GM18520 (cell line): ENCODE measurements around the gene BNIP3.
A peak's percentile ranks its signal among the peaks of the same experiment; 100 is the strongest.
"Not testable (repeated sequence)": the region's sequence is repeated elsewhere in the genome, so short reads cannot be mapped to it uniquely, and the experiment has no call there.

ENCODE experiments used
- ATAC-seq: cut with Tn5 transposase; IDR thresholded peaks from one replicate; pipeline ENCODE4 v1.9.1; 2021; ENCODE audit not compliant: unreplicated experiment

BNIP3 gene

GRCh38 chr10:131930586-131931330 is 51.0 kb downstream of the BNIP3 start:
- ATAC-seq = no peak

GRCh38 chr10:131930150-131930549 is 51.6 kb downstream of the BNIP3 start:
- no peak for ATAC-seq

- no peak for ATAC-seq
Observed at GRCh38 chr10:131929122-131929845, 52.4 kb downstream of the BNIP3 start.

- ATAC-seq = peak; percentile 73
Observed at GRCh38 chr10:131928248-131929095, 53.3 kb downstream of the BNIP3 start.

- ATAC-seq = no peak
Observed at GRCh38 chr10:131926743-131927595, 54.8 kb downstream of the BNIP3 start.

GRCh38 chr10:131926253-131926652 is 55.5 kb downstream of the BNIP3 start:
- ATAC-seq = no peak

- no peak for ATAC-seq
Observed at GRCh38 chr10:131925716-131926115, 56.0 kb downstream of the BNIP3 start.

- ATAC-seq = no peak
Observed at GRCh38 chr10:131925011-131925649, 56.6 kb downstream of the BNIP3 start.

GRCh38 chr10:131923038-131923756 is 58.5 kb downstream of the BNIP3 start:
- no peak for ATAC-seq

GRCh38 chr10:131921184-131921583 is 60.5 kb downstream of the BNIP3 start:
- peak; percentile 61 for ATAC-seq

- no peak for ATAC-seq
Observed at GRCh38 chr10:131920693-131921092, 61.0 kb downstream of the BNIP3 start.

- no peak for ATAC-seq
Observed at GRCh38 chr10:131920151-131920550, 61.6 kb downstream of the BNIP3 start.

GRCh38 chr10:131919461-131919860 is 62.3 kb downstream of the BNIP3 start:
- ATAC-seq = not testable (repeated sequence)
